ENCODE results near the gene ERICH4. TPM values are rescaled to one million over a fixed set of nuclear protein-coding genes. Genes with fewer than 3 reads are reported as not detected.

The ERICH4 gene
- total and polyA plus RNA-seq, 2 of the 4 experiments (the other 2 are of a cell fraction), result not detected

GRCh38 chr19:41449079-41449864, 6.3 kb downstream of the ERICH4 start:
- no peak overlapping the region for H3K9ac ChIP-seq (ENCODE audit: low read depth, low read length)
- no peaks in the 10 kb centered on the region for H3K9me1 ChIP-seq (ENCODE audit: insufficient read depth, low read length)
- no peak overlapping the region for H2BK15ac ChIP-seq (ENCODE audit: low read depth, low read length)
- no peak overlapping the region for H2AK5ac ChIP-seq (ENCODE audit: low read depth, low read length)
- H2BK120ac ChIP-seq (ENCODE audit: low read depth, low read length), result no peak overlapping the region
- H3K79me1 ChIP-seq (ENCODE audit: low read depth in 1 of 2, low read length in 2 of 2), result no peaks in the 10 kb centered on the region
- no peak overlapping the region for H3K18ac ChIP-seq (ENCODE audit: low read depth, low read length)
- no peaks in the 10 kb centered on the region for H3K36me3 ChIP-seq (ENCODE audit: control insufficient read depth, insufficient read depth, low read length)
- H4K20me1 ChIP-seq (ENCODE audit: insufficient read depth, low read length), result no peaks in the 10 kb centered on the region
- peak; percentile 61 for DNase-seq
- TF ChIP-seq CTCF (conservative IDR thresholded peaks at IDR 0.05; ENCODE audit: low read depth, low read length) (peak; percentile 95), SMC3 (IDR thresholded peaks at IDR 0.05; ENCODE audit: low read depth, low read length) (peak; percentile 95), BHLHE40 (IDR thresholded peaks at IDR 0.05; ENCODE audit: low read depth, low read length) (no peak), RFX5 (IDR thresholded peaks at IDR 0.05; ENCODE audit: low read depth, low read length) (no peak), MAFK (IDR thresholded peaks at IDR 0.05; ENCODE audit: low read depth, low read length) (no peak), USF2 (IDR thresholded peaks at IDR 0.05; ENCODE audit: low read depth, low read length) (no peak), POLR2A (IDR thresholded peaks at IDR 0.05; ENCODE audit: low read depth, low read length) (no peak), RCOR1 (IDR thresholded peaks at IDR 0.05; ENCODE audit: insufficient replicate concordance, low read length) (no peak), MXI1 (IDR thresholded peaks at IDR 0.05; ENCODE audit: borderline replicate concordance, low read depth, low read length) (no peak), RAD21 (IDR thresholded peaks at IDR 0.05; ENCODE audit: low read length) (peak; percentile 88)
- no peak overlapping the region for H3K4ac ChIP-seq (ENCODE audit: low read depth, low read length)
- H4K8ac ChIP-seq (ENCODE audit: low read depth in 2 of 2, low read length in 2 of 2), result no peak overlapping the region
- H2BK5ac ChIP-seq (ENCODE audit: low read depth, low read length, poor library complexity, severe bottlenecking), result no peak overlapping the region
- dilution Hi-C loops (cut with HindIII; ENCODE audit: low sequenced_read_pairs, unreplicated experiment), result no loop called here
- H3K27me3 ChIP-seq (ENCODE audit: control insufficient read depth, insufficient read depth, low read length), result peaks cover 3% of the 10 kb centered on the region
- peak overlapping the region; percentile 35 for H2AFZ ChIP-seq (replicated peaks; ENCODE audit: low read length, poor library complexity)
- H3K56ac ChIP-seq (ENCODE audit: extremely low read depth, insufficient read depth, low read length), result no peak overlapping the region
- POLR2A ChIA-PET (ENCODE audit: unreplicated experiment), result interaction anchor here (0.6 to 1.0 kb wide), 2 partner anchors 10 to 124 kb away, joined by 4 to 8 read pairs; no protein-coding TSS in a partner anchor
- peak; percentile 100 for ATAC-seq (ENCODE audit: low read depth)
- H4K91ac ChIP-seq (ENCODE audit: insufficient read depth, low read depth, low read length), result no peak overlapping the region
- BruUV-seq (replicated peaks), result no TSS peak
- CTCF ChIA-PET, result interaction anchor here (0.7 to 1.8 kb wide), 11 partner anchors 8 to 331 kb away, joined by 3 to 10 read pairs (median 4); partner anchors contain the start of gene DMAC2
- intact Hi-C loops (cut with micrococcal nuclease), result loop anchor here (1.0 kb wide), 3 partner anchors 88 to 121 kb away; no protein-coding TSS in a partner anchor
- H3K4me3 ChIP-seq (ENCODE audit: insufficient read depth, low read depth, low read length), result peak overlapping the region; percentile 31; the same call in 1 of the 2 replicates
- H3K14ac ChIP-seq (replicated peaks; ENCODE audit: low read depth, low read length), result no peak overlapping the region
- in situ Hi-C loops (cut with MboI; ENCODE audit: low sequenced_read_pairs), result no loop called here
- no peak overlapping the region for H4K5ac ChIP-seq (ENCODE audit: low read depth, low read length)
- H3K9me3 ChIP-seq (ENCODE audit: control insufficient read depth, insufficient read depth, low read length), result no peaks in the 10 kb centered on the region
- no peak overlapping the region for H2BK20ac ChIP-seq (ENCODE audit: low read depth, low read length)
- H3K4me1 ChIP-seq (ENCODE audit: control insufficient read depth, insufficient read depth, low read length), result no peaks in the 10 kb centered on the region
- no peak overlapping the region for H2AK9ac ChIP-seq (replicated peaks; ENCODE audit: low read depth, low read length, poor library complexity)
- peak overlapping the region; percentile 84 for H3K4me2 ChIP-seq (ENCODE audit: low read depth, low read length)
- WGBS, 2 experiments (ENCODE audit: extremely low coverage in 2 of 2, insufficient read length in 1 of 2), result 0% methylated on average over 2 of the region's 22 CpGs; no CpG with 5 or more reads in 1 of the 2 experiments
- H3K27ac ChIP-seq (ENCODE audit: insufficient read depth, low read length), result no peak overlapping the region
- no peak overlapping the region for H3K23ac ChIP-seq (ENCODE audit: low read depth, low read length)
